Esophagus (tissue), 2 donors: Measurements from ENCODE around the gene TYSND1. TPM values are rescaled to one million over a fixed set of nuclear protein-coding genes. Genes with fewer than 3 reads are reported as not detected.

Experiments
- H3K27ac ChIP-seq, 2 donors: one replicate each; pipeline ENCODE4 v1.5.1; 2013; ENCODE audit warnings: low read depth in 2 of 2, mild to moderate bottlenecking in 2 of 2, inconsistent platforms in 1 of 2, low read length in 1 of 2, moderate library complexity in 1 of 2
- H3K27me3 ChIP-seq, 2 donors: one replicate each; pipeline ENCODE4 v1.6.1; 2013; ENCODE audit warnings: low read length in 2 of 2, control low read depth in 1 of 2, mild to moderate bottlenecking in 1 of 2; ENCODE audit not compliant: insufficient read depth in 2 of 2, control insufficient read depth in 1 of 2
- H3K36me3 ChIP-seq, 2 donors: one replicate each; pipeline ENCODE4 v1.6.1; 2013; ENCODE audit warnings: low read length in 1 of 2; ENCODE audit not compliant: control insufficient read depth in 2 of 2, insufficient read depth in 2 of 2
- H3K4me1 ChIP-seq, 2 donors: one replicate each; pipeline ENCODE4 v1.6.1; 2013; ENCODE audit warnings: low read length in 1 of 2; ENCODE audit not compliant: control insufficient read depth in 2 of 2, insufficient read depth in 2 of 2
- H3K4me3 ChIP-seq, 2 donors: one replicate each; pipeline ENCODE4 v1.5.1; 2013; ENCODE audit warnings: low read length in 2 of 2, mild to moderate bottlenecking in 2 of 2, low read depth in 1 of 2, moderate library complexity in 1 of 2
- H3K9me3 ChIP-seq, 2 donors: one replicate each; pipeline ENCODE4 v1.6.1; 2013; ENCODE audit warnings: mild to moderate bottlenecking in 2 of 2, low read depth in 1 of 2, low read length in 1 of 2, moderate library complexity in 1 of 2; ENCODE audit not compliant: control insufficient read depth in 2 of 2, insufficient read depth in 1 of 2
- WGBS, 2 donors: extraction: QIAGEN DNeasy Blood & Tissue Kit; methylation state at CpG; one replicate each; pipeline ENCODE4 v1.1.7; 2013; 5-methylcytosine and 5-hydroxymethylcytosine counted together
- polyA plus RNA-seq, 2 donors: library from polyadenylated mRNA; stranded (reverse); fragments of 200-250 nt; gene quantifications; one replicate each; pipeline ENCODE4 v1.2.3, GENCODE V29; 2013
- donor health status: healthy with polysubstance abuse.
- donor health status: Bipolar disorder and iron deficiency.

The TYSND1 gene
- polyA plus RNA-seq, 2 donors, result 13.6 to 17.5 TPM

- Histone ChIP-seq H3K4me3 (no peak overlapping the region), H3K4me1 (peaks cover 4 to 14% of the 10 kb centered on the region in 2 donors), H3K27me3 (no peaks in the 10 kb centered on the region), H3K9me3 (no peaks in the 10 kb centered on the region), H3K27ac (no peak overlapping the region), H3K36me3 (peaks cover 5 to 11% of the 10 kb centered on the region in 2 donors)
- 91 to 94% methylated on average over 7 of the region's 7 CpGs for WGBS, 2 donors
Observed at GRCh38 chr10:70119197-70119596, 27.3 kb downstream of the TYSND1 start.

- Histone ChIP-seq H3K27ac (no peak overlapping the region), H3K36me3 (peaks cover 10 to 18% of the 10 kb centered on the region in 2 donors), H3K4me1 (peaks cover 0 to 10% of the 10 kb centered on the region in 2 donors), H3K27me3 (no peaks in the 10 kb centered on the region), H3K9me3 (no peaks in the 10 kb centered on the region), H3K4me3 (no peak overlapping the region)
- WGBS, 2 donors, result 64 to 87% methylated on average over 3 of the region's 3 CpGs
Observed at GRCh38 chr10:70118196-70118595, 28.3 kb downstream of the TYSND1 start.

GRCh38 chr10:70117646-70118045 lies 28.9 kb downstream of the TYSND1 start:
- WGBS, 2 donors, result 83 to 90% methylated on average over 10 of the region's 10 CpGs
- Histone ChIP-seq H3K27me3 (no peaks in the 10 kb centered on the region), H3K9me3 (no peaks in the 10 kb centered on the region), H3K36me3 (peaks cover 10 to 17% of the 10 kb centered on the region in 2 donors), H3K27ac (no peak overlapping the region), H3K4me1 (peaks cover 0 to 10% of the 10 kb centered on the region in 2 donors), H3K4me3 (no peak overlapping the region)

GRCh38 chr10:70115948-70116682 lies 30.4 kb downstream of the TYSND1 start:
- Histone ChIP-seq H3K9me3 (no peaks in the 10 kb centered on the region), H3K36me3 (peaks cover 13 to 22% of the 10 kb centered on the region in 2 donors), H3K4me1 (peaks cover 0 to 8% of the 10 kb centered on the region in 2 donors), H3K27me3 (no peaks in the 10 kb centered on the region), H3K4me3 (no peak overlapping the region), H3K27ac (no peak overlapping the region)
- WGBS, 2 donors, result 45% methylated on average over 12 of the region's 12 CpGs

GRCh38 chr10:70114902-70115301 lies 31.6 kb downstream of the TYSND1 start:
- WGBS, 2 donors, result 94 to 96% methylated on average over 15 of the region's 15 CpGs
- Histone ChIP-seq H3K27ac (no peak overlapping the region), H3K27me3 (no peaks in the 10 kb centered on the region), H3K4me3 (no peak overlapping the region), H3K36me3 (peaks cover 13 to 22% of the 10 kb centered on the region in 2 donors), H3K9me3 (no peaks in the 10 kb centered on the region), H3K4me1 (no peaks in the 10 kb centered on the region)

- Histone ChIP-seq H3K4me1 (no peaks in the 10 kb centered on the region), H3K9me3 (no peaks in the 10 kb centered on the region), H3K27me3 (no peaks in the 10 kb centered on the region), H3K36me3 (peaks cover 13 to 22% of the 10 kb centered on the region in 2 donors), H3K27ac (no peak overlapping the region), H3K4me3 (no peak overlapping the region)
- WGBS, 2 donors, result 87 to 90% methylated on average over 8 of the region's 8 CpGs
Observed at GRCh38 chr10:70112071-70112470, 34.4 kb downstream of the TYSND1 start.

- H3K4me3 ChIP-seq, result no peak overlapping the region
- no peak overlapping the region for H3K27ac ChIP-seq
- H3K36me3 ChIP-seq, result peaks cover 13 to 22% of the 10 kb centered on the region in 2 donors
- 93 to 95% methylated on average over 22 of the region's 22 CpGs for WGBS, 2 donors
- H3K27me3 ChIP-seq, result no peaks in the 10 kb centered on the region
- no peaks in the 10 kb centered on the region for H3K4me1 ChIP-seq
- no peaks in the 10 kb centered on the region for H3K9me3 ChIP-seq
Observed at GRCh38 chr10:70111496-70111895, 35.0 kb downstream of the TYSND1 start.

GRCh38 chr10:70109064-70109729 lies 37.3 kb downstream of the TYSND1 start:
- H3K36me3 ChIP-seq, result peaks cover 9 to 15% of the 10 kb centered on the region in 2 donors
- no peaks in the 10 kb centered on the region for H3K9me3 ChIP-seq
- H3K4me1 ChIP-seq, result no peaks in the 10 kb centered on the region
- no peak overlapping the region for H3K4me3 ChIP-seq
- no peaks in the 10 kb centered on the region for H3K27me3 ChIP-seq
- no peak overlapping the region for H3K27ac ChIP-seq
- 89 to 91% methylated on average over 18 of the region's 18 CpGs for WGBS, 2 donors

GRCh38 chr10:70106958-70107791 lies 39.3 kb downstream of the TYSND1 start:
- H3K27me3 ChIP-seq, result no peaks in the 10 kb centered on the region
- no peaks in the 10 kb centered on the region for H3K4me1 ChIP-seq
- no peak overlapping the region for H3K4me3 ChIP-seq
- no peaks in the 10 kb centered on the region for H3K9me3 ChIP-seq
- peaks cover 0 to 5% of the 10 kb centered on the region in 2 donors for H3K36me3 ChIP-seq
- no peak overlapping the region for H3K27ac ChIP-seq
- 80% methylated on average over 22 of the region's 22 CpGs for WGBS, 2 donors
